GM23248 (cell line): Measurements from ENCODE around the gene PATE1. TPM values are rescaled to one million over a fixed set of nuclear protein-coding genes. Genes with fewer than 3 reads are reported as not detected.
"Not testable (repeated sequence)": the region's sequence is repeated elsewhere in the genome, so short reads cannot be mapped to it uniquely, and the experiment has no call there.

Source experiments
- DNase-seq: peaks from one replicate; pipeline ENCODE4 v3.0.0-alpha.2; 2015
- H2AFZ ChIP-seq: fragments of 200-600 bp; sonication (generic); 2 replicates; pipeline ENCODE4 v1.6.1; 2016; ENCODE audit warnings: antibody characterized with exemption
- H3F3A ChIP-seq: fragments of 200-600 bp; sonication (generic); 2 replicates; pipeline ENCODE4 v1.6.1; 2016; ENCODE audit warnings: mild to moderate bottlenecking, antibody characterized with exemption, mixed run types; ENCODE audit not compliant: insufficient read depth
- H3K27ac ChIP-seq: fragments of 200-600 bp; sonication (generic); 2 replicates; pipeline ENCODE4 v1.5.1; 2016; ENCODE audit warnings: mild to moderate bottlenecking
- H3K27me3 ChIP-seq: fragments of 200-600 bp; sonication (generic); replicated peaks from 2 replicates; pipeline ENCODE4 v1.6.1; 2016; ENCODE audit warnings: mild to moderate bottlenecking; ENCODE audit not compliant: insufficient read depth
- H3K36me3 ChIP-seq: fragments of 200-600 bp; sonication (generic); 2 replicates; pipeline ENCODE4 v1.6.1; 2016; ENCODE audit warnings: low read depth, mild to moderate bottlenecking
- H3K4me1 ChIP-seq: fragments of 200-600 bp; sonication (generic); 2 replicates; pipeline ENCODE4 v1.6.1; 2016; ENCODE audit warnings: mild to moderate bottlenecking; ENCODE audit not compliant: insufficient read depth
- H3K4me2 ChIP-seq: fragments of 200-600 bp; sonication (generic); one replicate; pipeline ENCODE4 v1.6.1; 2016; ENCODE audit warnings: mild to moderate bottlenecking; ENCODE audit not compliant: unreplicated experiment
- H3K4me3 ChIP-seq: fragments of 200-600 bp; sonication (generic); 2 replicates; pipeline ENCODE4 v1.5.1; 2016; ENCODE audit warnings: mild to moderate bottlenecking
- H3K79me2 ChIP-seq: fragments of 200-600 bp; sonication (generic); 2 replicates; pipeline ENCODE4 v1.6.1; 2016; ENCODE audit warnings: mild to moderate bottlenecking; ENCODE audit not compliant: insufficient read depth
- H3K9ac ChIP-seq: fragments of 200-600 bp; sonication (generic); 2 replicates; pipeline ENCODE4 v1.6.1; 2016; ENCODE audit warnings: mild to moderate bottlenecking
- H3K9me2 ChIP-seq: fragments of 200-600 bp; sonication (generic); 2 replicates; pipeline ENCODE4 v1.6.1; 2016; ENCODE audit warnings: mixed run types, mild to moderate bottlenecking, moderate library complexity; ENCODE audit not compliant: insufficient read depth
- H3K9me3 ChIP-seq: fragments of 200-600 bp; sonication (generic); one replicate; pipeline ENCODE4 v1.6.1; 2017; ENCODE audit warnings: low read depth
- H4K20me1 ChIP-seq: fragments of 200-600 bp; sonication (generic); 2 replicates; pipeline ENCODE4 v1.6.0; 2016; ENCODE audit not compliant: insufficient read depth
- EZH2 ChIP-seq: fragments of 200-600 bp; sonication (generic); IDR thresholded peaks from 2 replicates; pipeline ENCODE4 v1.6.1; 2018; ENCODE audit warnings: antibody characterized with exemption, mild to moderate bottlenecking; ENCODE audit not compliant: insufficient read depth, poor library complexity, severe bottlenecking
- EZH2phosphoT487 ChIP-seq: fragments of 200-600 bp; sonication (generic); IDR thresholded peaks from 2 replicates; pipeline ENCODE4 v1.6.1; 2018; ENCODE audit warnings: antibody characterized with exemption, moderate library complexity, mild to moderate bottlenecking, low read depth; ENCODE audit not compliant: insufficient read depth
- WGBS, 2 experiments: methylation state at CpG; one replicate each; pipeline ENCODE4 v1.1.6; 2015 to 2017; ENCODE audit warnings: low lambda C conversion rate in 2 of 2, low coverage in 1 of 2; ENCODE audit errors: missing lambda C conversion rate in 2 of 2; 5-methylcytosine and 5-hydroxymethylcytosine counted together
- in situ Hi-C: fragments of 300-500 bp; cut with MboI; formaldehyde crosslinking; loops from 2 replicates; pipeline ENCODE4 v1.15.0; 2020
- polyA plus RNA-seq: library from polyadenylated mRNA; unstranded; fragments of >200 nt; fragmentation: Nextera tagmentation; extraction: Ambion mirVana; gene quantifications from 2 replicates; pipeline ENCODE4 v1.2.1, GENCODE V29; 2016
- total RNA-seq: library from RNA; depleted of rRNA; stranded (reverse); fragments of >200 nt; shearing (Covaris generic); gene quantifications from 2 replicates; pipeline ENCODE4 v1.2.3, GENCODE V29; 2014; rRNA removed

Gene PATE1, protein sequence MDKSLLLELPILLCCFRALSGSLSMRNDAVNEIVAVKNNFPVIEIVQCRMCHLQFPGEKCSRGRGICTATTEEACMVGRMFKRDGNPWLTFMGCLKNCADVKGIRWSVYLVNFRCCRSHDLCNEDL
- total RNA-seq (not detected in 2 replicates), polyA plus RNA-seq (not detected in 2 replicates)

GRCh38 chr11:125745979-125746378 lies at the start of gene PATE1:
Gene PATE1, plus strand, starts transcription at chr11:125746279. Its CDS starts 26 bp downstream, at chr11:125746305.
- in situ Hi-C loops, result no loop called here
- Histone ChIP-seq H3K27me3 (peaks cover 46% of the 10 kb centered on the region), H3K36me3 (no peaks in the 10 kb centered on the region), H2AFZ (no peak within 1 kb of the TSS), H3K27ac (no peak within 1 kb of the TSS), H3K4me3 (no peak within 1 kb of the TSS), H3K4me2 (no peak within 1 kb of the TSS), H3F3A (no peaks in the 10 kb centered on the region), H3K9me3 (no peaks in the 10 kb centered on the region), H3K79me2 (no peaks in the 10 kb centered on the region), H3K4me1 (no peaks in the 10 kb centered on the region), H3K9me2 (no peaks in the 10 kb centered on the region), H4K20me1 (no peaks in the 10 kb centered on the region), H3K9ac (no peak within 1 kb of the TSS)
- WGBS, 2 experiments, result 44% methylated on average over 3 of the region's 3 CpGs
- no peak for DNase-seq
- TF ChIP-seq EZH2, result no peak
- no peak for TF ChIP-seq EZH2phosphoT487

DNA sequence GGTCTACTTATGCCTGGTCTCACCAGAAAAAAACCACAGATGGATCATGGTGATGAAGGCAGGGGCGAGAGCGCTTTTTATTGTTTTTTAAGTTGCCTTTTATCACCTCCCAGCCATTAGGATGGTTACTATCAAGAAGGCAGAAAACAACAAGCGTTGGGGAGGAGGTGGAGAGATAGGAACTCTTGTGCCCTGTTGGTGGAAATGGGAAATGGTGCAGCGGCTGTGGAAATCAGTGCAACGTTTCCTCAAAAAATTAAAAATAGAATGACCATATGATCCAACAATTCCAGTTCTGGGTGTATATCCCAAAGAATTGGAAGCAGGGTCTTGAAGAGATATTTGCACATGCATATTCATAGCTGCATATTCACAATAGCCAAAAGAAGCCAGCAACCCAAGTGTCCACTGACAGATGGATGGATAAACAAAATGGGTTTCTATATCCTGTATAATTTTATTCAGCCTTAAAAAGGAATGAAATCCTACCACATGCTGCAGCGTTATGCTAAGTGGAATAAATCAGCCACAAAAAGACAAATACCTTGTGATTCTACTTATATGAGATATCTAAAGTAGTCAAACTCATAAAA lies 45.0 kb upstream of the PATE1 start:
- no peak for TF ChIP-seq EZH2
- no peak for TF ChIP-seq EZH2phosphoT487
- 62 to 63% methylated on average over 6 of the region's 6 CpGs for WGBS, 2 experiments
- H3K79me2 ChIP-seq, result no peaks in the 10 kb centered on the region

GRCh38 chr11:125701858-125702621 lies 44.0 kb upstream of the PATE1 start:
- no peak for DNase-seq
- 14 to 17% methylated on average over 6 of the region's 6 CpGs for WGBS, 2 experiments
- H3K9me3 ChIP-seq, result no peaks in the 10 kb centered on the region
- H3K4me1 ChIP-seq, result no peaks in the 10 kb centered on the region
- no peaks in the 10 kb centered on the region for H3K9me2 ChIP-seq
- no peak overlapping the region for H3K4me3 ChIP-seq
- no peak overlapping the region for H2AFZ ChIP-seq
- TF ChIP-seq EZH2 (no peak), EZH2phosphoT487 (no peak)
- no peak overlapping the region for H3K4me2 ChIP-seq
- H4K20me1 ChIP-seq, result no peaks in the 10 kb centered on the region
- no peak overlapping the region for H3K27ac ChIP-seq
- no peaks in the 10 kb centered on the region for H3K36me3 ChIP-seq
- peaks cover 14% of the 10 kb centered on the region for H3K27me3 ChIP-seq
- H3F3A ChIP-seq, result no peaks in the 10 kb centered on the region
- H3K9ac ChIP-seq, result no peak overlapping the region
- no peaks in the 10 kb centered on the region for H3K79me2 ChIP-seq
- in situ Hi-C loops, result no loop called here

More for the DNA sequence above, 45.0 kb upstream of the PATE1 start:
- no peaks in the 10 kb centered on the region for H4K20me1 ChIP-seq
- no peak overlapping the region for H3K27ac ChIP-seq
- in situ Hi-C loops, result no loop called here
- DNase-seq, result no peak
- H3K9me3 ChIP-seq, result no peaks in the 10 kb centered on the region
- no peaks in the 10 kb centered on the region for H3K9me2 ChIP-seq
- no peaks in the 10 kb centered on the region for H3K4me1 ChIP-seq
- H3F3A ChIP-seq, result no peaks in the 10 kb centered on the region
- no peak overlapping the region for H3K4me2 ChIP-seq
- peaks cover 10% of the 10 kb centered on the region; the same call in 1 of the 2 replicates for H3K27me3 ChIP-seq
- H2AFZ ChIP-seq, result no peak overlapping the region
- no peak overlapping the region for H3K9ac ChIP-seq
- no peak overlapping the region for H3K4me3 ChIP-seq
- H3K36me3 ChIP-seq, result no peaks in the 10 kb centered on the region

- H3K79me2 ChIP-seq, H3K9me3 ChIP-seq, H3K27ac ChIP-seq, H3K4me1 ChIP-seq, H3K9me2 ChIP-seq, H3K4me2 ChIP-seq, H3K9ac ChIP-seq, H4K20me1 ChIP-seq, H3K4me3 ChIP-seq, H3K27me3 ChIP-seq, DNase-seq, H2AFZ ChIP-seq, H3K36me3 ChIP-seq, H3F3A ChIP-seq, in situ Hi-C loops: not testable (repeated sequence)
- WGBS, 2 experiments, result 68 to 76% methylated on average over 10 to 24 of the region's 24 CpGs
Measured at GRCh38 chr11:125704686-125705085, 41.4 kb upstream of the PATE1 start.
